Glutamatergic neuron (in vitro differentiated cells): ENCODE data around the gene SF3A2. TPM values are rescaled to one million over a fixed set of nuclear protein-coding genes. Genes with fewer than 3 reads are reported as not detected.
A peak's percentile ranks its signal among the peaks of the same experiment; 100 is the strongest.

Experiments
- DNase-seq: peaks from one replicate; pipeline ENCODE4 v3.0.0; 2022
- H3K27ac Mint-ChIP-seq: one replicate; pipeline ENCODE4 v1.8.0; 2020; ENCODE audit warnings: mild to moderate bottlenecking, mixed read lengths, inconsistent platforms; ENCODE audit not compliant: unreplicated experiment
- H3K27me3 Mint-ChIP-seq: one replicate; pipeline ENCODE4 v1.8.0; 2020; ENCODE audit warnings: mild to moderate bottlenecking, moderate library complexity, mixed read lengths, inconsistent platforms; ENCODE audit not compliant: unreplicated experiment
- H3K36me3 Mint-ChIP-seq: one replicate; pipeline ENCODE4 v1.8.0; 2020; ENCODE audit warnings: mild to moderate bottlenecking, mixed read lengths, inconsistent platforms; ENCODE audit not compliant: unreplicated experiment
- H3K4me1 Mint-ChIP-seq: one replicate; pipeline ENCODE4 v1.8.0; 2020; ENCODE audit warnings: mild to moderate bottlenecking, low read depth, mixed read lengths, inconsistent platforms; ENCODE audit not compliant: unreplicated experiment
- H3K4me3 Mint-ChIP-seq: one replicate; pipeline ENCODE4 v1.8.0; 2020; ENCODE audit warnings: mild to moderate bottlenecking, mixed read lengths, inconsistent platforms; ENCODE audit not compliant: unreplicated experiment
- H3K9me3 Mint-ChIP-seq: one replicate; pipeline ENCODE4 v1.8.0; 2020; ENCODE audit warnings: mild to moderate bottlenecking, moderate library complexity, mixed read lengths, inconsistent platforms; ENCODE audit not compliant: unreplicated experiment
- total RNA-seq: library from RNA; stranded (reverse); fragmentation: NEBNext Ultra II Directional; extraction: Animal tissue kit (Norgen Biotek cat#: 25700); gene quantifications from one replicate; pipeline ENCODE4 v1.2.1, GENCODE V29; 2021; ENCODE audit not compliant: unreplicated experiment
- TF ChIP-seq, protein P1 (sequence below): fragments of 200-600 bp; sonication (generic); IDR thresholded peaks from one replicate; pipeline ENCODE4 v1.5.0; 2021; ENCODE audit not compliant: partially characterized antibody, unreplicated experiment

SF3A2 gene
- total RNA-seq, 1 donor from 2014 or later = 101 TPM

DNA sequence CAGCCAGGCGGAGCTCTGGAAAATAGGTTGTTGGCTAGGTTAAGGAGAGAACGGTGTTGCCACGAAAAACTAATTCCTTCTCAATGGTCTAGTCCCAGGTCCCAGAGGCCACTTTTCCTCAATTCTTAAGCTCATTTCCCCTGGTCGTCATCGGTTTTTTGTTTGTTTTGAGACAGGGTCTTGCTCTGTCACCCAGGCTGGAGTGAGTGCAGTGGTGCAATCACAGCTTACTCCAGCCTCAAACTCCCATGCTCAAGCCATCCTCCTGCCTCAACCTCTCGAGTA, 1.2 kb downstream of the SF3A2 start:
- Mint-ChIP-seq H3K27me3 (peaks cover 21% of the 10 kb centered on the region), H3K36me3 (no peaks in the 10 kb centered on the region), H3K9me3 (peaks cover 29% of the 10 kb centered on the region), H3K27ac (peak overlapping the region; percentile 89), H3K4me3 (peak overlapping the region; percentile 91), H3K4me1 (peaks cover 32% of the 10 kb centered on the region)
- TF ChIP-seq, protein P1, sequence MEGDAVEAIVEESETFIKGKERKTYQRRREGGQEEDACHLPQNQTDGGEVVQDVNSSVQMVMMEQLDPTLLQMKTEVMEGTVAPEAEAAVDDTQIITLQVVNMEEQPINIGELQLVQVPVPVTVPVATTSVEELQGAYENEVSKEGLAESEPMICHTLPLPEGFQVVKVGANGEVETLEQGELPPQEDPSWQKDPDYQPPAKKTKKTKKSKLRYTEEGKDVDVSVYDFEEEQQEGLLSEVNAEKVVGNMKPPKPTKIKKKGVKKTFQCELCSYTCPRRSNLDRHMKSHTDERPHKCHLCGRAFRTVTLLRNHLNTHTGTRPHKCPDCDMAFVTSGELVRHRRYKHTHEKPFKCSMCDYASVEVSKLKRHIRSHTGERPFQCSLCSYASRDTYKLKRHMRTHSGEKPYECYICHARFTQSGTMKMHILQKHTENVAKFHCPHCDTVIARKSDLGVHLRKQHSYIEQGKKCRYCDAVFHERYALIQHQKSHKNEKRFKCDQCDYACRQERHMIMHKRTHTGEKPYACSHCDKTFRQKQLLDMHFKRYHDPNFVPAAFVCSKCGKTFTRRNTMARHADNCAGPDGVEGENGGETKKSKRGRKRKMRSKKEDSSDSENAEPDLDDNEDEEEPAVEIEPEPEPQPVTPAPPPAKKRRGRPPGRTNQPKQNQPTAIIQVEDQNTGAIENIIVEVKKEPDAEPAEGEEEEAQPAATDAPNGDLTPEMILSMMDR = no peak
- DNase-seq = no peak

DNA sequence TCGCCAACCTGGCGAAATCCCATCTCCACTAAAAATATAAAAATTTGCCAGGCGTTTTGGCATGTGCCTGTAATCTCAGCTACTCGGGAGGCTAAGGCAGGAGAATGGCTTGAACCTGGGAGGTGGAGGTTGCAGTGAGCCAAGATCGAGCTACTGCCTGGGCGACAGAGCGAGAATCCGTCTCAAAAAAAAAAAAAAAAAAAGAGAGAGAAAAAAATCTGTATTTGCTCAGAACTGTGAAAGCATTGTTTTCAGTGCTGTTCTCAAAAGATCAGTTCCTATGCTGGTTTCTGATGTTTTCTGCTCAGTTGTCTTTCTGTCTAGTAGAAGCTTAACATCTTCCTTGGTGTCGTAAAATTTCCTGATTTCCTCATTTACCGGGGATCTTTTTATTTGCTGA, 2.5 kb downstream of the SF3A2 start:
- TF ChIP-seq, protein P1 = no peak
- peaks cover 28% of the 10 kb centered on the region for H3K9me3 Mint-ChIP-seq
- H3K4me1 Mint-ChIP-seq = peaks cover 31% of the 10 kb centered on the region
- peaks cover 21% of the 10 kb centered on the region for H3K27me3 Mint-ChIP-seq
- no peak for DNase-seq
- H3K36me3 Mint-ChIP-seq = no peaks in the 10 kb centered on the region
- H3K27ac Mint-ChIP-seq = peak overlapping the region; percentile 93
- H3K4me3 Mint-ChIP-seq = peak overlapping the region; percentile 91

DNA sequence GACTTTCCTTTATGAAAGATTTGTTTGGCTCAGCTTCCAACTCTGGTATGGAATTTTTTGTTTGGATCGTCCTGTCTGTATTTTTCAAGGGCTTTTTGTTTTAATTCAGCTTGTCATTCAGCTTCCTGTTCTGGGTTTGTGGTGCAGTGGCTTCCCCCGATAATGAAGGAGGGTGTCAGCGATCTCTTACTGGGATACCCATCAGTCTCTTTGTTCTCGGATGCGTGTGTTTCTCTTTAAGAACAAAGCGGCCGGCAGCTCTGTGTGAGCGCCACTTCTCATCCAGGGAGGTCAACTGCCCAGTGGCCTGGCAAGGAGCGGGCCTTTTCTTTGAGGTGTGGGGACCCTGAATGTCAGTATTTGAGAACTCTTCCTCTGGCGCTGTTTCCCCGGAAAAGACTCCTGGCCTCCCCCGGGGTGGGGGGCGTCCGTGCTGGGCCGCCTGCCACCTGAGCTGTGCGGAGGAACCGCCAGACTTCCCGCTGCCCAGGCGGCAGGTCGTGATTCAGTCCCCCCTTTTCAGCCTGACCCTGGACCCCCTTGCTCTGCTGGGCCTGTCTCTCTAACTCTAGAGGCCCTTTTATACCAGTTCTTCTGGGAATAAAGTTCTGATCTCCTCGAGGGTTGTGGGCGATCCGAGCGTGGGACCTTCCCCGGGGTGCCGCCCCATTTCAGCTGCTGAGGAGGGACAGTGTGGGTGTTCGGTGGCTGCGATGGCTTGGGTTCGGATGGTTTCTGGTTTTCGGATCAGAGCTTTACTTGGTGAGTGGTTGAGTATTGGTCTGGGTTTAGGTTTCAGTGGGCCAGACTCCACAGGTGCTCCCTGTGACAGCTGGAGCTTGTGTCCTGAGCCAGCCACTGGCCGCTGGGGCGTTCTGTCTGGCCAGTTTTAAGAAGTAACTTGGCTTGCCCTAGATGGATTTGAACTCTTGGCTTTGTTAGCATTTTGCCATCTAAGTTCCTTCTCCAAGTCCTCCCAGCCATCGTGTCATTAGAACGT, 3.4 kb downstream of the SF3A2 start:
- TF ChIP-seq, protein P1 = no peak
- no peak for DNase-seq
- Mint-ChIP-seq H3K27me3 (peaks cover 14% of the 10 kb centered on the region), H3K4me3 (peak overlapping the region; percentile 91), H3K4me1 (peaks cover 28% of the 10 kb centered on the region), H3K36me3 (no peaks in the 10 kb centered on the region), H3K9me3 (peaks cover 24% of the 10 kb centered on the region), H3K27ac (peak overlapping the region; percentile 93)

DNA sequence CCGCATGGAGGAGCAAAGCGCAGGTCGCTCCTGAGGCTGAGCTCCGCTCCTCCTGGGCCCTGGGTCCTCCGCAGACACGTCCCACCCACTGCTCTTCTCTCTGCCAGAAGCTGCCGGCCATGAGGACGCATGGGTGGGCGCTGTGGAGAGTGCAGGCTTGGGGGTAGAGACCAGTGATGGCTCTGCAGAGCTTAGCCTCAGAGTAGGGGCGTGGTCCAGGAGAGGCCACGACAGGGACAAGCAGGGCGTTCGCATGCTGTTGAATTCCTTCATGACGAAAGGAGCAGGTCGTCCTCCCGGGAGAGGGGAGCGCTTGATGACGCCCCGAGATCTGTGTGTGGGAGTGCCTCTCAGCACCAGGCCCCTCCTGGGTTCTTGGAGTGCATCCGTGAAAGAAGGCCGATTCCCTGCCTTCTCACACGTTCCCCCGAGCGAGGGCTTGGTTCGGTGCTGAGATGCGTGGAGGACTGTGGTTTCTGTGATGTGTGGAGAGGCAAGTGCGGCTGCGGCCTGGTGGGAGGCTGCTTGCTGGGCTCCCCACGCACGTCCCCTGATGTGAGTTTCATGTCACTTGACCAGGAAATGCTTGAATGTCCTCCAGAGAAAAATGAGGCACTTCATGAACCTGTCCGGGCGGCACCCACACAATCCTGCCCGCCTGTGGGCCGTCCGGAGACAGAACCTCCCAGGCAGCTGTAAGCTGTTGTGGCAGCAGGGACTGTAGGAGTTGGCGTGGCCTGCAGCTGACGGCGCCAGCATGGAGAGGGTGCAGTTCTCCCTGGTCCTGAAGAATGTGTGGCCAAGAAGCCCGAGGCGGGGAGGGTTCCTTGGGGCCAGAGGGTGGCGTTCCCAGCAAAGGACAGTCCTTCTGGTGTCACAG, 4.5 kb downstream of the SF3A2 start:
- H3K9me3 Mint-ChIP-seq = peaks cover 20% of the 10 kb centered on the region
- H3K27ac Mint-ChIP-seq = peak overlapping the region; percentile 84
- TF ChIP-seq, protein P1 = no peak
- H3K4me3 Mint-ChIP-seq = peak overlapping the region; percentile 91
- peaks cover 27% of the 10 kb centered on the region for H3K4me1 Mint-ChIP-seq
- H3K27me3 Mint-ChIP-seq = peaks cover 15% of the 10 kb centered on the region
- no peaks in the 10 kb centered on the region for H3K36me3 Mint-ChIP-seq
- DNase-seq = no peak
